ENCODE results near the gene UBE2V1.
"Not testable (repeated sequence)": the region's sequence is repeated elsewhere in the genome, so short reads cannot be mapped to it uniquely, and the experiment has no call there.

Gene UBE2V1

GRCh38 chr20:50136822-50137599, 24.1 kb upstream of the UBE2V1 start:
- no peak for DNase-seq

- DNase-seq, result not testable (repeated sequence)
These were observed 22.2 kb upstream of the UBE2V1 start for GRCh38 chr20:50135157-50135556.

DNA sequence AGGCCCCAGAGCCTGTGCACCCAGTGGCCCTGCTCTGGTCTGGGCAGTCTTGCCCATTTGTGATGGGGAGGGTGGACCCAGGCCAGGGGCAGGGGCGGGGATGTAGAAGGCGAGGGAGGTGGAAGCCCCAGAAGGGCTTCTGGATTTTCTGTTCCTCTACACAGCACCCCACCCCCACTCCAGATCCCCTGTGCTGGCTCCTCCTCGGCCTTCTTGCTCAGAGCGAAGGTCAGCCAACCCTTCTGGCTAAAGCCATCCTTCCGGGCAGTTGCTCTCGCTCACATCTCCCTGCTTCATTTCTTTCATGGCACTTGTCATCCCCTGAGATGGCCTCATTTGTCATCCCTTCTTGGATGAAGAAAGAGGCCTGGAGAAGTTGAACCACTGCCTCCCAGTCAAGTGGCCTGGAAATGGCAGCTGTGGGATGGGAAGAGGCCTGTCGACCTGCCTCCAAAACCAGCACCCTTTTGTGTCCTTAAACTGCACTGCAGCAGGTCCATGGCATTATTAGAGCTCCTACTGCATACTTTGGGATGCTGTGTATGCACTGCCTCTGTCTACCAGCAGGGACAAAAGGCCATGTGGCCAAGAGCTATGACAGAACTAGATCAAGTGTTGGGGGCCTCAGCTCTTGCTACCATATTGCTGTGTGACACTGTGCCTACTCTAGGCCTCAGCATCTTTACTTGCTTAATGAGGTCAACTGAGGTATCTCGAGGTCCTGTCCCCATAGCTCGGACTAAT, 20.7 kb upstream of the UBE2V1 start:
- no peak for DNase-seq

GRCh38 chr20:50133041-50133440, 20.1 kb upstream of the UBE2V1 start:
- peak; percentile 20 for DNase-seq

DNA sequence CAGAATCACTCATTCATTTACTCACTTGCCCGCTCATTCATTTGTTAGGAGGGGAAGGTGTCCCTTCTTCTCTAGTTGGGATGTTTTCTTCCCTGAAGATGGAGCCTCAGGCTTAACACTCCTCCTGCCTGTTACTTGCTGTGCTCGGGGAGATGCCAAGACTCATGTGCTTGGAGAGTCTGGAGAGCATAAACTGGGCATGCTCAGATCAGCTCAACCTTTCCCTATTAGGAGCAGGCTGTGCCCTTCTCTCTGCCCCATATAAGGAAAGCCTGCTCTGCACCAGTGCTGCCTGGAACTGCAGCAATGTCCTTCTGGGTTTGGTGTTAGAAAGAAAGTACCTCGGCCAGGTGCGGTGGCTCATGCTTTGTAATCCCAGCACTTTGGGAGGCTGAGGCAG, 18.0 kb upstream of the UBE2V1 start:
- DNase-seq, result no peak

GRCh38 chr20:50130356-50130723, 17.4 kb upstream of the UBE2V1 start:
- DNase-seq, result no peak

- DNase-seq, result no peak
These were observed 16.9 kb upstream of the UBE2V1 start for GRCh38 chr20:50129662-50130355.

GRCh38 chr20:50128520-50128905, 15.6 kb upstream of the UBE2V1 start:
- DNase-seq, result no peak

GRCh38 chr20:50127587-50128519, 14.9 kb upstream of the UBE2V1 start:
- no peak for DNase-seq

DNA sequence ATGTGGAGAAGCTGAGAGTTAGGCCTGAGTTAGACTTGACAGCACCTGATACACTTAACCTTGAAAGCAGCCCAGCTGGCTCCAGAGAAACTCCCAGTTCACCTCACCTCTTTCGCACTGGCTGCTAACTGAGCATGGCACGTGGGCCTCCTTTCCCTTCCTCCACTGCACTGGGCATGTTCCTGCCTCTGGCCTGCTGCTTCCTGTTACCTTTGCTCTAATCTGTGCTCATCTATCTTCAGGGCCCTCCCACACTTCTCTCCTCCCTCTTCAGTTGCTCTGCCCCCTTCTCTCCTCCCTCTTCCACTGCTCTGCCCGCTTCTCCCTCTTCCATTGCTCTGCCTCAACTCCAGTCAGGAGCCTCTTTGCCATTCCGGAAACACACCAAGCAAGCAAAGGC, 13.7 kb upstream of the UBE2V1 start:
- no peak for DNase-seq

- DNase-seq, result no peak
These were observed 12.3 kb upstream of the UBE2V1 start for GRCh38 chr20:50125279-50125678.

GRCh38 chr20:50124496-50124895, 11.5 kb upstream of the UBE2V1 start:
- no peak for DNase-seq

DNA sequence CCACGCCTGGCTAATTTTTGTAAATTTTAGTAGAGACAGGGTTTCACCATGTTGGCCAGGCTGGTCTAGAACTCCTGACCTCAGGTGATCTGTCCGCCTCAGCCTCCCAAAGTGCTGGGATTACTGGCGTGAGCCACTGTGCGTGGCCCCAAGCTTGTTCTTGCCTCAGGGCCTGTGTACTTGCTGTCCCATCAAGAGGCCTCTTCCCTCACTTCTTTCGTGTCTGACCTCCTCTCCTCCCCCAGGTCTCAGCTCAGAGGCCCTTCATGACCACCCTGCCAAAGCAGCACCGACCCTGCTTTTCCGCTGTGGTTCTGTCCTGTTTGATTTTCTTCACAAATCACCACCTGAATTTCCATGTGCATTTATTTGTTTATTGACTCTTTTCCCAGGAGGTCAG, 10.5 kb upstream of the UBE2V1 start:
- no peak for DNase-seq

GRCh38 chr20:50122763-50123162, 9.8 kb upstream of the UBE2V1 start:
- DNase-seq, result no peak

- no peak for DNase-seq
These were observed 8.9 kb upstream of the UBE2V1 start for GRCh38 chr20:50121858-50122271.

DNA sequence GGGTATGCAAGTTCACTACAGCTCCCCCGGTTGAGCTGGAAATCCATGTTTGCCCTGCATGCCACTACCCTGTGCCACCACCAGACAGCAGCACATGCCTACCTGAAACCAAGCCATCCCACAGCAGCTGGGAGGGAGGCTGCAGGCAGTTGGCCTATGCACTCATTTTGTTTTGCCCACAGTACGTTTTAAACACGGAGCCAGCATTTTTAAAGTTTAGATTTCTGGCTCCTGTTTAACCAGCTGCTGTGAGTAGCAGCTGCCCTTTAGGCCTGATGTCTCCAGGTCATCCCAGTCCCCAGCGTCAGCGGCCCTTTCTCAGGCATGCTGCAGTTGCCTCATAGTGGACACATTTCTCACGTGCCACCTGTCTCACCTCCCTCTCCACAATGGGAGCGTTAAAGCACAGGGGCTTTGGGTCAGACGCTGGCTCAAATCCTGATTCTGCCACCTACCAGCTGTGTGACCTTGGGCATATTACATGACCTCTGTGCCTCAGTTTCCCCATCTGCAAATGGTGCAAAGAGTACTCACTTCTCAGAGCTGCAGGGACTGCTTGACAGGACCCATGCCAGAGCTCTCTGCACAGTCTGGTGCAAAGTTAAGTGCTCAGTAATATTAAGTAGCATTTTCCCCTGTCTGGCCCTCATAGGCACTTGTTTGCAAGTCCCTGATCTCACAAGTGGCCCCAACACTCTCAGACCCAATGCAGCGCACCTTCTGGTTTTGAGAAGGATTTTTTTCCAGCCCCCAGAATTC, 8.2 kb upstream of the UBE2V1 start:
- DNase-seq, result peak; percentile 80

- DNase-seq, result no peak
These were observed 5.3 kb upstream of the UBE2V1 start for GRCh38 chr20:50118203-50118602.

GRCh38 chr20:50116368-50116999, 3.5 kb upstream of the UBE2V1 start:
- DNase-seq, result no peak

GRCh38 chr20:50115591-50116367, 2.8 kb upstream of the UBE2V1 start:
- DNase-seq, result peak; percentile 96

GRCh38 chr20:50115041-50115512, 2.1 kb upstream of the UBE2V1 start:
- no peak for DNase-seq
